ENCODE measurements around the gene IGFBP3. TPM values are rescaled to one million over a fixed set of nuclear protein-coding genes. Genes with fewer than 3 reads are reported as not detected.
"Not testable (repeated sequence)": the region's sequence is repeated elsewhere in the genome, so short reads cannot be mapped to it uniquely, and the experiment has no call there.

The IGFBP3 gene
- total RNA-seq, 6 experiments from 2014 or later: 85.9 to 321 (median 183) TPM

DNA sequence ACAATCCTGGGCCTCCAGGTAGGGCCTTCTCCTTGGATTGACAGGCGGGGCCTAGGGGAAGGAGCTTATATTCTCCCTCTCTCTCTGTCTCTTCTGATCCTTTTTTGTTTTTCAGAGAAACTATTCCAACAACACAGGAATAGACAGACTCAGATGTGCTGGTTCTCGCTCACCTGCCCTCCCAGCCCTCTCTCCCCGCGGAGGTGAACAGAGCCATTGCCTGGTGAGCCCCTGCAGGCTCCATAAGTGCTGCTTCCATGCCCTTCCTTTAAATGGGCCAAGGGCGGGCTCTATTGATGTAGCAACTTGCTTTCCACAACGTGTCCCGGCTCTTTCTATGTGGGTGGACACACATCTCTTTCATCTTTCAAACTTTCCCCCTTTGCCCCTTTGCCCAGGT lies 47.2 kb upstream of the IGFBP3 start:
- no peaks in the 10 kb centered on the region for H3K9me3 ChIP-seq
- DNase-seq (no peak), ATAC-seq (no peak)
- intact Hi-C loops (cut with DNase I): no loop called here
- TF ChIP-seq POLR2A (IDR thresholded peaks at IDR 0.05): no peak
- TF ChIP-seq, protein P1, sequence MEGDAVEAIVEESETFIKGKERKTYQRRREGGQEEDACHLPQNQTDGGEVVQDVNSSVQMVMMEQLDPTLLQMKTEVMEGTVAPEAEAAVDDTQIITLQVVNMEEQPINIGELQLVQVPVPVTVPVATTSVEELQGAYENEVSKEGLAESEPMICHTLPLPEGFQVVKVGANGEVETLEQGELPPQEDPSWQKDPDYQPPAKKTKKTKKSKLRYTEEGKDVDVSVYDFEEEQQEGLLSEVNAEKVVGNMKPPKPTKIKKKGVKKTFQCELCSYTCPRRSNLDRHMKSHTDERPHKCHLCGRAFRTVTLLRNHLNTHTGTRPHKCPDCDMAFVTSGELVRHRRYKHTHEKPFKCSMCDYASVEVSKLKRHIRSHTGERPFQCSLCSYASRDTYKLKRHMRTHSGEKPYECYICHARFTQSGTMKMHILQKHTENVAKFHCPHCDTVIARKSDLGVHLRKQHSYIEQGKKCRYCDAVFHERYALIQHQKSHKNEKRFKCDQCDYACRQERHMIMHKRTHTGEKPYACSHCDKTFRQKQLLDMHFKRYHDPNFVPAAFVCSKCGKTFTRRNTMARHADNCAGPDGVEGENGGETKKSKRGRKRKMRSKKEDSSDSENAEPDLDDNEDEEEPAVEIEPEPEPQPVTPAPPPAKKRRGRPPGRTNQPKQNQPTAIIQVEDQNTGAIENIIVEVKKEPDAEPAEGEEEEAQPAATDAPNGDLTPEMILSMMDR (IDR thresholded peaks at IDR 0.05): no peak
- 79% methylated on average over 4 of the region's 7 CpGs for WGBS (ENCODE audit: insufficient coverage, low coverage, low lambda C conversion rate, missing lambda C conversion rate)
- no peak overlapping the region for H3K4me3 ChIP-seq
- H3K27ac ChIP-seq: no peak overlapping the region
- no peaks in the 10 kb centered on the region for H3K4me1 ChIP-seq
- no peaks in the 10 kb centered on the region for H3K36me3 ChIP-seq
- no peaks in the 10 kb centered on the region for H3K27me3 ChIP-seq

DNA sequence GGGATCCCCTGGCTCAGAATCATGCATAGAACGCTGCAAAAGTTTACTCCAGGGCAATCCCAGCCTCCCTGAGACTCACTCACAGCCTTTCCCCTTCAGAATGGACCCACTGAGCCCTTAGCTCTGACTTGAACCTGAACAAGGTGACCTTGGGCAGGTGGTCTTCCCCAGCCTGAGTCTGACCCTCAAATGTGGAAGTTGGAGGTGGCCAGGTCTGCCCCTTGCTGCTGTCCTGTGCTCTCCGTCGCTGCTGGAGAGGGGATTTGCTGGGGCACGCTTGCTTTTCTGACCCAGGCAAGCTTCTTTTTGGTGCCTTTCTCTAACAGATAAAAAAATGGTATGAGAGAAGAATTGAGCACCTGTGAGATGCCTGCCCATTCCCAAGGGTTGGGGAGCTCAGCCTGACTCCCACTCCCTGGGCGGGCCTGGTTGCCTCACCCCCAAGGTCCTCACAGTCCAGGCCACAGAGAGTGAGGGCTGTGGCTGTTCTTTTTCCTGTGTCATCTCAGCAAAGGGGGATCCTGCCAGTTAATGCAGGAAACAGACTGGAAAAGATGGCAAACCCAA lies 46.6 kb upstream of the IGFBP3 start:
- H3K27ac ChIP-seq: no peak overlapping the region
- ATAC-seq (no peak), DNase-seq (no peak)
- H3K4me3 ChIP-seq: no peak overlapping the region
- intact Hi-C loops (cut with DNase I): no loop called here
- no peaks in the 10 kb centered on the region for H3K4me1 ChIP-seq
- H3K36me3 ChIP-seq: no peaks in the 10 kb centered on the region
- WGBS (ENCODE audit: insufficient coverage, low coverage, low lambda C conversion rate, missing lambda C conversion rate): 70% methylated on average over 2 of the region's 5 CpGs
- no peaks in the 10 kb centered on the region for H3K27me3 ChIP-seq
- no peak for TF ChIP-seq POLR2A (IDR thresholded peaks at IDR 0.05)
- TF ChIP-seq, protein P1 (IDR thresholded peaks at IDR 0.05): no peak
- no peaks in the 10 kb centered on the region for H3K9me3 ChIP-seq

DNA sequence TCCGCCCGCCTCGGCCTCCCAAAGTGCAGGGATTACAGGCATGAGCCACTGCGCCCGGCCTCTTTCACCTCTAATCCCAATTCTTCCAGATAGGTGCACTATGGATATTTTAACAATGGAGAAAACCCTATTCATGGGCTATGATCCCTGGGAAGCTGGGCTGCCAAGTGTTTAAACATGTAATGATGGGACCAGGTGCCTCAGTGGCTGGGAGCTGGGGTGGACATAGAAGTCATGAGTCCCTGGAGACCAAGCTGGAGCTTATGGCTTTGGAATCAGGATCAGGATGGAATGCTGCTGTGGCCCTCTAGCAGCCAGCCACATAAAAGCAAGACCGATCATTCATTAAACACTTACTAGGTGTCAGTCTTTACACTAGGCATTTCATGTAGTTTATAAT lies 41.8 kb upstream of the IGFBP3 start:
- WGBS (ENCODE audit: insufficient coverage, low coverage, low lambda C conversion rate, missing lambda C conversion rate): no CpG with 5 or more reads among the region's 6 CpGs
- Histone ChIP-seq H3K9me3 (no peaks in the 10 kb centered on the region), H3K4me1 (no peaks in the 10 kb centered on the region), H3K4me3 (no peak overlapping the region), H3K36me3 (no peaks in the 10 kb centered on the region), H3K27me3 (no peaks in the 10 kb centered on the region), H3K27ac (no peak overlapping the region)
- TF ChIP-seq, protein P1 (IDR thresholded peaks at IDR 0.05): no peak
- no peak for TF ChIP-seq POLR2A (IDR thresholded peaks at IDR 0.05)
- ATAC-seq: no peak
- DNase-seq: no peak
- intact Hi-C loops (cut with DNase I): no loop called here

DNA sequence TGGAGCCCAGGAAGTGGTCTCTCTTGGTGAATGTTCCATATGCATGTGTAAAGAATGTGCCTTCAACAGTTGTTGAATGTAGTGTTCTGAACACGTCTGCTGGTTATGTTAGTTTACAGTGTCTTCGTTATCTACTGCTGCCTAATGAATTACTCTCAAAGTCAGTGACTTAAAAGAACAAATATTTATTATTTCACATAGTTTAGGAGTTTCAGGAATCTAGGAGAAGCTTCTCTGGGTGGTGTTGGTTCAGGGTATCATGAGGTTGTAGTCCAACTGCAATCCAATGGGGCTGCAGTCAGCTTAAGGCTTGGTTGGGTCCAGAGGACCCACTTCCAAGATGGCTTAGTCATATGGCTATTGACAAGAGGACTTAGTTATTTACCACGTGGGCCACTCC lies 36.6 kb upstream of the IGFBP3 start:
- no peak for TF ChIP-seq POLR2A (IDR thresholded peaks at IDR 0.05)
- TF ChIP-seq, protein P1 (IDR thresholded peaks at IDR 0.05): no peak
- no peaks in the 10 kb centered on the region for H3K9me3 ChIP-seq
- intact Hi-C loops (cut with DNase I): no loop called here
- no peak for DNase-seq
- no peaks in the 10 kb centered on the region for H3K36me3 ChIP-seq
- H3K27me3 ChIP-seq: no peaks in the 10 kb centered on the region
- WGBS (ENCODE audit: insufficient coverage, low coverage, low lambda C conversion rate, missing lambda C conversion rate): 44% methylated on average over 3 of the region's 3 CpGs
- no peak overlapping the region for H3K4me3 ChIP-seq
- H3K4me1 ChIP-seq: no peaks in the 10 kb centered on the region
- no peak for ATAC-seq
- no peak overlapping the region for H3K27ac ChIP-seq

DNA sequence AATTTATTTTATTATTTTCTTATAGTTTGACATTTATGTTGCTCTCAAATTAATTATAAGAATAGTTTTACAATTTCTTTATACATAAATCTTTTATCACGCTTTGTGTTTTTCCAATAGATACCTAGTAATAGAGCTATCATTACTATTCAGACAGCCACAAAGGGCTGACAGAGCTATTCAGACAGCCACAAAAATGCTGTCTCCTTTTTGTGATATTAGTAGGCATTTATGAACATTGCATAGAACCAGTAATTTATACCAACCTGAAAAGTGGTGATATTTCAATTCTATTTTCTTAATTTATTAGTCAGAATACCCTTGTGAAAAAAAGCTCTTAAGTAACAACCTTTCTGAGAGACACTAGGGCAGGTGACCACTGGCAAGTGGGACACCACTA lies 34.2 kb upstream of the IGFBP3 start:
- TF ChIP-seq POLR2A (IDR thresholded peaks at IDR 0.05): no peak
- TF ChIP-seq, protein P1 (IDR thresholded peaks at IDR 0.05): no peak
- Histone ChIP-seq H3K27ac (no peak overlapping the region), H3K4me1 (no peaks in the 10 kb centered on the region), H3K27me3 (no peaks in the 10 kb centered on the region), H3K4me3 (no peak overlapping the region), H3K9me3 (no peaks in the 10 kb centered on the region), H3K36me3 (no peaks in the 10 kb centered on the region)
- no peak for ATAC-seq
- intact Hi-C loops (cut with DNase I): no loop called here
- DNase-seq: no peak
- WGBS (ENCODE audit: insufficient coverage, low coverage, low lambda C conversion rate, missing lambda C conversion rate): 70% methylated on average over 1 of the region's 1 CpG

DNA sequence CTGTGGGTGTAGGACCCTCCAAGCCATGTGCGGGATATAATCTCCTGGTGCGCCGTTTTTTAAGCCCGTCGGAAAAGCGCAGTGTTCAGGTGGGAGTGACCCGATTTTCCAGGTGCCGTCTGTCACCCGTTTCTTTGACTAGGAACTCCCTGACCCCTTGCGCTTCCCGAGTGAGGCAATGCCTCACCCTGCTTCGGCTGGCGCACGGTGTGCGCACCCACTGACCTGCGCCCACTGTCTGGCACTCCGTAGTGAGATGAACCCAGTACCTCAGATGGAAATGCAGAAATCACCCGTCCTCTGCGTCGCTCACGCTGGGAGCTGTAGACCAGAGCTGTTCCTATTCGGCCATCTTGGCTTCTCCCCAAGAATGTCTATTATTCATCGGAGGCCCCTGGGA lies 32.0 kb upstream of the IGFBP3 start:
- H3K9me3 ChIP-seq, H3K27me3 ChIP-seq: not testable (repeated sequence)

More for the DNA sequence above, 32.0 kb upstream of the IGFBP3 start:
- DNase-seq; ATAC-seq; H3K36me3 ChIP-seq; H3K27ac ChIP-seq; intact Hi-C loops (cut with DNase I); H3K4me3 ChIP-seq; H3K4me1 ChIP-seq: not testable (repeated sequence)
- WGBS (ENCODE audit: insufficient coverage, low coverage, low lambda C conversion rate, missing lambda C conversion rate): 92% methylated on average over 12 of the region's 23 CpGs

All from right lobe of liver (tissue), 6 donors.